ENCODE data around the gene SUSD6.

Gene SUSD6

DNA sequence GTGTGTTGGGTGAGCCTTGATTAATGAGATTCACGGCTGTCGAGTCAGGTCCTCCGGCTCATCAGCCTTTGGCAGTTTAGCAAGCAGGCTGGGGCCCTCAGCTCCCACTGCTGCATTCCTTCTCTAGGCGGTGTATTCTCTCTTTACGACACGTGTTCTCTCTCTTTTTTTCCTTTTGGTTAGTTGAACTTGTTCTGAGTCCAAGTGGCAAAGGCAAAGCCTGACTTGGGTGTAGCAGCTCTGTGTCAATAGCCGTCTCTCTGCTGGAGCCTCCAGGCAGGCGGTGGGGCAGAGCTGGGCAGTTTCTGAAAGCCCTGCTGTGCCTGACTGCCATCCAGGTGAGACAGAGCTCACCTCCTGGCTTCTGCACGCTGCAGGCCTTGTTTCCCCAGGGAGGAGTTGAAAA, 46.6 kb downstream of the SUSD6 start:
- Histone ChIP-seq H3K27ac (replicated peaks; ENCODE audit: low read length) (no peak overlapping the region), H2BK5ac (ENCODE audit: low read length) (no peak overlapping the region), H3K27me3 (ENCODE audit: control insufficient read depth in 3 of 3, insufficient read depth in 3 of 3, low read depth in 1 of 3, low read length in 3 of 3) (no peaks in the 10 kb centered on the region), H3K9ac (ENCODE audit: low read depth, low read length, poor library complexity) (no peak overlapping the region), H3K9me3 (replicated peaks in 1 of 2; ENCODE audit: control insufficient read depth in 2 of 2, insufficient read depth in 1 of 2, low read depth in 1 of 2, low read length in 2 of 2) (no peaks in the 10 kb centered on the region), H2BK120ac (ENCODE audit: low read depth, low read length) (no peak overlapping the region), H3K4me2 (ENCODE audit: insufficient read depth, low read length, poor library complexity, severe bottlenecking) (no peak overlapping the region), H3K23ac (ENCODE audit: low read depth, low read length, poor library complexity) (no peak overlapping the region), H3K4ac (ENCODE audit: low read length) (no peak overlapping the region), H4K8ac (ENCODE audit: low read depth, low read length) (no peak overlapping the region), H3K4me3 (ENCODE audit: low read length in 2 of 2) (no peak overlapping the region), H2AFZ (ENCODE audit: low read length) (no peak overlapping the region), H4K91ac (ENCODE audit: low read depth, low read length, poor library complexity) (no peak overlapping the region), H3K14ac (ENCODE audit: low read length) (no peak overlapping the region), H3K4me1 (ENCODE audit: control insufficient read depth in 2 of 2, insufficient read depth in 1 of 2, low read depth in 1 of 2, low read length in 2 of 2) (peaks cover 9 to 19% of the 10 kb centered on the region in 2 donors), H3K79me1 (ENCODE audit: low read depth, low read length) (no peaks in the 10 kb centered on the region), H2BK12ac (ENCODE audit: low read length) (no peak overlapping the region), H2AK5ac (ENCODE audit: low read depth, low read length) (no peak overlapping the region), H2BK15ac (ENCODE audit: low read length) (no peak overlapping the region), H3K36me3 (replicated peaks in 1 of 2; ENCODE audit: control insufficient read depth in 2 of 2, insufficient read depth in 2 of 2, low read length in 2 of 2) (peaks cover 0 to 18% of the 10 kb centered on the region in 2 donors), H3K18ac (ENCODE audit: low read length) (no peak overlapping the region)
- WGBS, 2 donors (ENCODE audit: extremely low coverage in 2 of 2, insufficient read length in 2 of 2, insufficient replicate concordance in 1 of 2) = no CpG with 5 or more reads among the region's 9 CpGs
- DNase-seq (ENCODE audit: low spot score) = no peak

GRCh38 chr14:69658664-69659261, 47.4 kb downstream of the SUSD6 start:
- no peak for DNase-seq (ENCODE audit: low spot score)
- no peak overlapping the region for H3K9ac ChIP-seq (ENCODE audit: low read depth, low read length, poor library complexity)
- WGBS, 2 donors (ENCODE audit: extremely low coverage in 2 of 2, insufficient read length in 2 of 2, insufficient replicate concordance in 1 of 2) = no CpG with 5 or more reads among the region's 8 CpGs
- H4K8ac ChIP-seq (ENCODE audit: low read depth, low read length) = no peak overlapping the region
- H3K27me3 ChIP-seq (ENCODE audit: control insufficient read depth in 3 of 3, insufficient read depth in 3 of 3, low read depth in 1 of 3, low read length in 3 of 3) = no peaks in the 10 kb centered on the region
- H3K79me1 ChIP-seq (ENCODE audit: low read depth, low read length) = no peaks in the 10 kb centered on the region
- no peak overlapping the region for H3K4ac ChIP-seq (ENCODE audit: low read length)
- H3K27ac ChIP-seq (replicated peaks; ENCODE audit: low read length) = no peak overlapping the region
- H3K4me1 ChIP-seq (ENCODE audit: control insufficient read depth in 2 of 2, insufficient read depth in 1 of 2, low read depth in 1 of 2, low read length in 2 of 2) = peaks cover 9 to 19% of the 10 kb centered on the region in 2 donors
- no peak overlapping the region for H2AK5ac ChIP-seq (ENCODE audit: low read depth, low read length)
- no peak overlapping the region for H4K91ac ChIP-seq (ENCODE audit: low read depth, low read length, poor library complexity)
- H2AFZ ChIP-seq (ENCODE audit: low read length) = no peak overlapping the region
- no peak overlapping the region for H2BK12ac ChIP-seq (ENCODE audit: low read length)
- H2BK15ac ChIP-seq (ENCODE audit: low read length) = no peak overlapping the region
- no peak overlapping the region for H2BK120ac ChIP-seq (ENCODE audit: low read depth, low read length)
- H3K18ac ChIP-seq (ENCODE audit: low read length) = no peak overlapping the region
- H3K36me3 ChIP-seq (replicated peaks in 1 of 2; ENCODE audit: control insufficient read depth in 2 of 2, insufficient read depth in 2 of 2, low read length in 2 of 2) = peaks cover 0 to 18% of the 10 kb centered on the region in 2 donors
- no peak overlapping the region for H3K4me3 ChIP-seq (ENCODE audit: low read length in 2 of 2)
- no peak overlapping the region for H3K14ac ChIP-seq (ENCODE audit: low read length)
- no peak overlapping the region for H3K4me2 ChIP-seq (ENCODE audit: insufficient read depth, low read length, poor library complexity, severe bottlenecking)
- H3K9me3 ChIP-seq (replicated peaks in 1 of 2; ENCODE audit: control insufficient read depth in 2 of 2, insufficient read depth in 1 of 2, low read depth in 1 of 2, low read length in 2 of 2) = no peaks in the 10 kb centered on the region
- H3K23ac ChIP-seq (ENCODE audit: low read depth, low read length, poor library complexity) = no peak overlapping the region
- H2BK5ac ChIP-seq (ENCODE audit: low read length) = no peak overlapping the region

DNA sequence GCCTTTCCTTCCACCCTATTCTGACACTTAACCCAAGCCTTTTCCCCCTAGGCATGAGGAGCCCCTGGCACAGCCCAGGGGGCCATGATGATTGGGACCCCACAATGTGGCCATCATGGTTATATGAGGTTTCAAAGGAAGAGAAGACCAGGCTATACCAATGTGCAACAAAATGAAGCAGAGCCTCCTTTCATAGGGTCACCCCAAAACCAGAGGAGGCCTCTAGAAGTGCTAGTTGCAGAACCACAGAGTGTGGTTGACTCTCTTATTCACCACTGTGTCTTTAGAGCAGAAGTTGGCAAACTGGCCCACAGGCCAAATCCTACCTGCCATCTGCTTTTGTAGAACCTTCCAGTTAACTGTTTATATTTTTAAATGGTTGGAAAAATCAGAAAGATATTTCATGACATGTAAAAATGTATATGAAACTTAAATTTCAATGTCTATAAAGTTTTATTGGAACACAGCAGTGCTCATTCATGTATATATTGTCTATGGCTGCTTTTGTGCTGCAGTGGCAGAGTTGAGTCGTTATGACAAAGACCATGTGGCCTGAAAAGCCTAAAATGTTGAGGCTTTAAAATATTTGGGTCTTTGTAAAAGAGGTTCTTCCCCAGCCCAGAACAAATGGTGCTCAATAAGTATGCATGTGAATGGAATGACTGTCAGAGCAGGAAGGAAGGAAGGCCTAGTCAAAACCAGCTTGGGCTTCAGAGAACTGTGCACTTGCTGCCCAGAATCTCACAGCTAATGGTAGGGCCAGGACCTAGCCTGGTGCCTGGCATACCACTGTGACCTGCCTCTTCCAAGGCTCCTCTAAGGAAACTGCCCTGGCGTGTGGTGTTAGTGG, 49.2 kb downstream of the SUSD6 start:
- H3K4me1 ChIP-seq (ENCODE audit: control insufficient read depth in 2 of 2, insufficient read depth in 1 of 2, low read depth in 1 of 2, low read length in 2 of 2) = peaks cover 9 to 19% of the 10 kb centered on the region in 2 donors
- no peak overlapping the region for H3K27ac ChIP-seq (replicated peaks; ENCODE audit: low read length)
- no peak overlapping the region for H4K8ac ChIP-seq (ENCODE audit: low read depth, low read length)
- no peak overlapping the region for H3K4me2 ChIP-seq (ENCODE audit: insufficient read depth, low read length, poor library complexity, severe bottlenecking)
- H3K9me3 ChIP-seq (replicated peaks in 1 of 2; ENCODE audit: control insufficient read depth in 2 of 2, insufficient read depth in 1 of 2, low read depth in 1 of 2, low read length in 2 of 2) = no peaks in the 10 kb centered on the region
- H3K23ac ChIP-seq (ENCODE audit: low read depth, low read length, poor library complexity) = no peak overlapping the region
- H3K18ac ChIP-seq (ENCODE audit: low read length) = no peak overlapping the region
- H3K79me1 ChIP-seq (ENCODE audit: low read depth, low read length) = no peaks in the 10 kb centered on the region
- no peak overlapping the region for H3K9ac ChIP-seq (ENCODE audit: low read depth, low read length, poor library complexity)
- peaks cover 0 to 18% of the 10 kb centered on the region in 2 donors for H3K36me3 ChIP-seq (replicated peaks in 1 of 2; ENCODE audit: control insufficient read depth in 2 of 2, insufficient read depth in 2 of 2, low read length in 2 of 2)
- H3K4ac ChIP-seq (ENCODE audit: low read length) = no peak overlapping the region
- H4K91ac ChIP-seq (ENCODE audit: low read depth, low read length, poor library complexity) = no peak overlapping the region
- peak overlapping the region in 1 of 2 donors; percentile 38 for H3K4me3 ChIP-seq (ENCODE audit: low read length in 2 of 2)
- H2BK12ac ChIP-seq (ENCODE audit: low read length) = no peak overlapping the region
- H2BK120ac ChIP-seq (ENCODE audit: low read depth, low read length) = no peak overlapping the region
- H2BK15ac ChIP-seq (ENCODE audit: low read length) = no peak overlapping the region
- no peak overlapping the region for H2BK5ac ChIP-seq (ENCODE audit: low read length)
- no peak for DNase-seq (ENCODE audit: low spot score)
- H2AK5ac ChIP-seq (ENCODE audit: low read depth, low read length) = no peak overlapping the region
- H3K27me3 ChIP-seq (ENCODE audit: control insufficient read depth in 3 of 3, insufficient read depth in 3 of 3, low read depth in 1 of 3, low read length in 3 of 3) = no peaks in the 10 kb centered on the region
- no CpG with 5 or more reads among the region's 2 CpGs for WGBS, 2 donors (ENCODE audit: extremely low coverage in 2 of 2, insufficient read length in 2 of 2, insufficient replicate concordance in 1 of 2)
- no peak overlapping the region for H3K14ac ChIP-seq (ENCODE audit: low read length)
- H2AFZ ChIP-seq (ENCODE audit: low read length) = no peak overlapping the region

GRCh38 chr14:69661194-69661537, 49.8 kb downstream of the SUSD6 start:
- Histone ChIP-seq H3K18ac (ENCODE audit: low read length) (no peak overlapping the region), H3K4me1 (ENCODE audit: control insufficient read depth in 2 of 2, insufficient read depth in 1 of 2, low read depth in 1 of 2, low read length in 2 of 2) (peaks cover 9 to 19% of the 10 kb centered on the region in 2 donors), H2BK12ac (ENCODE audit: low read length) (no peak overlapping the region), H2BK120ac (ENCODE audit: low read depth, low read length) (no peak overlapping the region), H3K14ac (ENCODE audit: low read length) (no peak overlapping the region), H2AFZ (ENCODE audit: low read length) (no peak overlapping the region), H3K4me2 (ENCODE audit: insufficient read depth, low read length, poor library complexity, severe bottlenecking) (no peak overlapping the region), H3K23ac (ENCODE audit: low read depth, low read length, poor library complexity) (no peak overlapping the region), H3K4me3 (ENCODE audit: low read length in 2 of 2) (peak overlapping the region in 1 of 2 donors; percentile 38), H3K9ac (ENCODE audit: low read depth, low read length, poor library complexity) (no peak overlapping the region), H4K8ac (ENCODE audit: low read depth, low read length) (no peak overlapping the region), H3K27ac (replicated peaks; ENCODE audit: low read length) (no peak overlapping the region), H2BK5ac (ENCODE audit: low read length) (no peak overlapping the region), H2BK15ac (ENCODE audit: low read length) (no peak overlapping the region), H3K4ac (ENCODE audit: low read length) (peak overlapping the region; percentile 7), H4K91ac (ENCODE audit: low read depth, low read length, poor library complexity) (no peak overlapping the region), H3K36me3 (replicated peaks in 1 of 2; ENCODE audit: control insufficient read depth in 2 of 2, insufficient read depth in 2 of 2, low read length in 2 of 2) (peaks cover 0 to 18% of the 10 kb centered on the region in 2 donors), H3K79me1 (ENCODE audit: low read depth, low read length) (no peaks in the 10 kb centered on the region), H2AK5ac (ENCODE audit: low read depth, low read length) (no peak overlapping the region), H3K27me3 (ENCODE audit: control insufficient read depth in 3 of 3, insufficient read depth in 3 of 3, low read depth in 1 of 3, low read length in 3 of 3) (no peaks in the 10 kb centered on the region), H3K9me3 (replicated peaks in 1 of 2; ENCODE audit: control insufficient read depth in 2 of 2, insufficient read depth in 1 of 2, low read depth in 1 of 2, low read length in 2 of 2) (no peaks in the 10 kb centered on the region)
- no peak for DNase-seq (ENCODE audit: low spot score)
- 100% methylated on average over 1 of the region's 1 CpG; no CpG with 5 or more reads in 1 of the 2 donors for WGBS, 2 donors (ENCODE audit: extremely low coverage in 2 of 2, insufficient read length in 2 of 2, insufficient replicate concordance in 1 of 2)
